SK-N-SH treated with all-trans-retinoic acid at 6 μM for 48 hours (cell line): ENCODE measurements around the gene GPR68.

Experiments
- ATAC-seq: fragments of 200-7000 bp; cut with Tn5 transposase; 3 replicates; pipeline ENCODE4 v1.9.1; 2020; ENCODE audit warnings: mild to moderate bottlenecking, moderate library complexity
- ARNTL ChIP-seq: fragments of 450-650 bp; formaldehyde crosslinking; IDR thresholded peaks from 2 replicates; pipeline ENCODE4 v1.5.0; 2020; ENCODE audit warnings: low read depth, mild to moderate bottlenecking, moderate library complexity, borderline replicate concordance
- BACH2 ChIP-seq: fragments of 250-450 bp; sonication (Bioruptor Pico); IDR thresholded peaks from 2 replicates; pipeline ENCODE4 v1.9.0; 2021; ENCODE audit warnings: mild to moderate bottlenecking, borderline replicate concordance
- CSDC2 ChIP-seq: fragments of 250-450 bp; sonication (Bioruptor Pico); IDR thresholded peaks from 2 replicates; pipeline ENCODE4 v1.5.0; 2020; ENCODE audit warnings: mild to moderate bottlenecking, moderate library complexity
- ESRRG ChIP-seq: fragments of 250-450 bp; sonication (Bioruptor Pico); IDR thresholded peaks from 2 replicates; pipeline ENCODE4 v1.6.1; 2021; ENCODE audit warnings: mild to moderate bottlenecking
- GLIS3 ChIP-seq: fragments of 250-450 bp; sonication (Bioruptor Pico); IDR thresholded peaks from 2 replicates; pipeline ENCODE4 v1.5.0; 2020; ENCODE audit warnings: mild to moderate bottlenecking, moderate library complexity
- ISL1 ChIP-seq: fragments of 250-450 bp; sonication (Bioruptor Pico); IDR thresholded peaks from 2 replicates; pipeline ENCODE4 v2.1.2; 2022; ENCODE audit warnings: mild to moderate bottlenecking, moderate library complexity
- OSR1 ChIP-seq: fragments of 250-450 bp; sonication (Bioruptor Pico); IDR thresholded peaks from 2 replicates; pipeline ENCODE4 v1.8.0; 2022; ENCODE audit warnings: moderate library complexity, mild to moderate bottlenecking, inconsistent platforms
- PPARA ChIP-seq: fragments of 250-450 bp; sonication (Bioruptor Pico); IDR thresholded peaks from 2 replicates; pipeline ENCODE4 v1.5.0; 2020; ENCODE audit warnings: mild to moderate bottlenecking, borderline replicate concordance
- RARB ChIP-seq: fragments of 250-450 bp; sonication (Bioruptor Pico); IDR thresholded peaks from 2 replicates; pipeline ENCODE4 v1.8.0; 2021; ENCODE audit warnings: mild to moderate bottlenecking, moderate library complexity
- SNAI2 ChIP-seq: fragments of 250-450 bp; sonication (Bioruptor Pico); IDR thresholded peaks from 2 replicates; pipeline ENCODE4 v1.5.0; 2020; ENCODE audit warnings: mild to moderate bottlenecking, moderate library complexity
- TCF4 ChIP-seq: fragments of 250-450 bp; sonication (Bioruptor Pico); IDR thresholded peaks from 2 replicates; pipeline ENCODE4 v1.8.0; 2021; ENCODE audit warnings: mild to moderate bottlenecking, moderate library complexity, borderline replicate concordance
- TOX ChIP-seq: fragments of 250-450 bp; sonication (Bioruptor Pico); IDR thresholded peaks from 2 replicates; pipeline ENCODE4 v1.8.0; 2021; ENCODE audit warnings: mild to moderate bottlenecking, moderate library complexity, borderline replicate concordance
- ZC3H10 ChIP-seq: fragments of 250-450 bp; sonication (Bioruptor Pico); IDR thresholded peaks from 2 replicates; pipeline ENCODE4 v1.5.1; 2021; ENCODE audit warnings: mild to moderate bottlenecking, moderate library complexity
- ZFP3 ChIP-seq: fragments of 250-450 bp; sonication (Bioruptor Pico); IDR thresholded peaks from 2 replicates; pipeline ENCODE4 v1.5.0; 2020; ENCODE audit warnings: mild to moderate bottlenecking, moderate library complexity
- ZFP30 ChIP-seq: fragments of 450-650 bp; formaldehyde crosslinking; IDR thresholded peaks from 2 replicates; pipeline ENCODE4 v1.5.0; 2022; ENCODE audit warnings: mild to moderate bottlenecking, moderate library complexity
- ZNF70 ChIP-seq: fragments of 450-650 bp; formaldehyde crosslinking; IDR thresholded peaks from 2 replicates; pipeline ENCODE4 v1.5.0; 2020; ENCODE audit warnings: mild to moderate bottlenecking, moderate library complexity
- TF ChIP-seq, protein P1 (sequence below): fragments of 250-450 bp; sonication (Bioruptor Pico); IDR thresholded peaks from 2 replicates; pipeline ENCODE4 v1.8.0; 2021; ENCODE audit warnings: low read depth, mild to moderate bottlenecking, moderate library complexity, borderline replicate concordance
- TF ChIP-seq, protein P2 (sequence below): fragments of 250-450 bp; sonication (Bioruptor Pico); IDR thresholded peaks from 2 replicates; pipeline ENCODE4 v1.5.1; 2020; ENCODE audit warnings: low read depth, mild to moderate bottlenecking, moderate library complexity
- TF ChIP-seq, protein P3 (sequence below): fragments of 250-450 bp; sonication (Bioruptor Pico); IDR thresholded peaks from 2 replicates; pipeline ENCODE4 v1.8.0; 2020; ENCODE audit warnings: mild to moderate bottlenecking, moderate library complexity, borderline replicate concordance
- TF ChIP-seq, protein P4 (sequence below): fragments of 250-450 bp; sonication (Bioruptor Pico); IDR thresholded peaks from 2 replicates; pipeline ENCODE4 v1.5.0; 2020; ENCODE audit warnings: mild to moderate bottlenecking, moderate library complexity
- TF ChIP-seq, protein P5 (sequence below): fragments of 250-450 bp; sonication (Bioruptor Pico); IDR thresholded peaks from 2 replicates; pipeline ENCODE4 v1.5.1; 2021; ENCODE audit warnings: mild to moderate bottlenecking, moderate library complexity

The GPR68 gene

DNA sequence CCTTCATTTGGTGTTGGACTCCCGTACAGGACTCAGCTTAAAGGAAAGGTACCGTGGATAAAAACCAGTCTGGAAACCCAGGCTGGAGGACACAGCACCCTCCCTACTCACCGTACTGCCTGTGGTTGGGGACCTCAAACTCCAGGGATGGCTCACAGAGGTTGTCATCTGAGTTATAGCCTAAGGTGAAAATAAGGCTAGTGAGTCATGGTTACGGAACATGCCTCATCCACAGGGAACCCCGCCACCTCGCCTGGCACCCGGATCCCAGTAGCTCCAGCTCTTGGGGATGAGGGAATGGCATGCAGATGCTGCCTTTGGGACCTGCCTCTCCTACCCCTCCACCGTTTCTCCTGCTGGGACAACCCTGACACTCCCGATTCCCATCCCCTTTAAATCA, 36.8 kb upstream of the GPR68 start (continued):
- TF ChIP-seq PPARA (CRISPR knock-in tag): no peak
- TF ChIP-seq, protein P1, sequence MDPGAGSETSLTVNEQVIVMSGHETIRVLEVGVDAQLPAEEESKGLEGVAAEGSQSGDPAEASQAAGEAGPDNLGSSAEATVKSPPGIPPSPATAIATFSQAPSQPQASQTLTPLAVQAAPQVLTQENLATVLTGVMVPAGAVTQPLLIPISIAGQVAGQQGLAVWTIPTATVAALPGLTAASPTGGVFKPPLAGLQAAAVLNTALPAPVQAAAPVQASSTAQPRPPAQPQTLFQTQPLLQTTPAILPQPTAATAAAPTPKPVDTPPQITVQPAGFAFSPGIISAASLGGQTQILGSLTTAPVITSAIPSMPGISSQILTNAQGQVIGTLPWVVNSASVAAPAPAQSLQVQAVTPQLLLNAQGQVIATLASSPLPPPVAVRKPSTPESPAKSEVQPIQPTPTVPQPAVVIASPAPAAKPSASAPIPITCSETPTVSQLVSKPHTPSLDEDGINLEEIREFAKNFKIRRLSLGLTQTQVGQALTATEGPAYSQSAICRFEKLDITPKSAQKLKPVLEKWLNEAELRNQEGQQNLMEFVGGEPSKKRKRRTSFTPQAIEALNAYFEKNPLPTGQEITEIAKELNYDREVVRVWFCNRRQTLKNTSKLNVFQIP (CRISPR knock-in tag): no peak
- no peak for TF ChIP-seq TCF4
- no peak for TF ChIP-seq ISL1 (CRISPR knock-in tag)
- no peak for TF ChIP-seq ZFP3 (CRISPR knock-in tag)
- TF ChIP-seq, protein P2, sequence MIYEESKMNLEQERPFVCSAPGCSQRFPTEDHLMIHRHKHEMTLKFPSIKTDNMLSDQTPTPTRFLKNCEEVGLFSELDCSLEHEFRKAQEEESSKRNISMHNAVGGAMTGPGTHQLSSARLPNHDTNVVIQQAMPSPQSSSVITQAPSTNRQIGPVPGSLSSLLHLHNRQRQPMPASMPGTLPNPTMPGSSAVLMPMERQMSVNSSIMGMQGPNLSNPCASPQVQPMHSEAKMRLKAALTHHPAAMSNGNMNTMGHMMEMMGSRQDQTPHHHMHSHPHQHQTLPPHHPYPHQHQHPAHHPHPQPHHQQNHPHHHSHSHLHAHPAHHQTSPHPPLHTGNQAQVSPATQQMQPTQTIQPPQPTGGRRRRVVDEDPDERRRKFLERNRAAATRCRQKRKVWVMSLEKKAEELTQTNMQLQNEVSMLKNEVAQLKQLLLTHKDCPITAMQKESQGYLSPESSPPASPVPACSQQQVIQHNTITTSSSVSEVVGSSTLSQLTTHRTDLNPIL (CRISPR knock-in tag): no peak
- no peak for TF ChIP-seq TOX (CRISPR knock-in tag)
- TF ChIP-seq, all 23 proteins: peak for 0

DNA sequence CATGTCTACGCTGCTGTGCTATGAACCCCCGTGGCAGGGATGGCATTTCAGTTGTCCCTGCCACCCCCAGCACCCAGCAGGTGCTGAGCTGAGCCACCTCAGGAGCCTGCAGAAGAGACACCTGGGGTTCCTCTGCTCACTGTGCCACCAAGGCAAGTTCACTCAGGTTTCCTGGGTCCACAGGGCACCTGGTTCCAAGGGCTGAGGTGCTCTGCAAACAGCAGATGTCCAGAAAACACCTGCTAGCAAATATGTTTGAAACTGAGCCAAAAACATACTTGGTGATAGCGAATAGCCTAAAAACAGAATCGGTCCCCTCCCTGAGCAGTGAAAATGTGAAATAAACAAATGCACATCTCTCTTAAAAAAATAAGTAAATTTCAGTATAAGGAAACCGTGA, 35.6 kb upstream of the GPR68 start:
- no peak for ATAC-seq
- TF ChIP-seq ISL1 (CRISPR knock-in tag) (no peak), OSR1 (CRISPR knock-in tag) (no peak), RARB (CRISPR knock-in tag) (no peak), ZNF70 (CRISPR knock-in tag) (no peak), ESRRG (CRISPR knock-in tag) (no peak), CSDC2 (CRISPR knock-in tag) (no peak), SNAI2 (no peak), ZFP3 (CRISPR knock-in tag) (no peak), GLIS3 (no peak), ZFP30 (CRISPR knock-in tag) (no peak), TOX (CRISPR knock-in tag) (no peak), ZC3H10 (CRISPR knock-in tag) (no peak), ARNTL (CRISPR knock-in tag) (no peak), BACH2 (CRISPR knock-in tag) (no peak), TCF4 (no peak)
- TF ChIP-seq, protein P3, sequence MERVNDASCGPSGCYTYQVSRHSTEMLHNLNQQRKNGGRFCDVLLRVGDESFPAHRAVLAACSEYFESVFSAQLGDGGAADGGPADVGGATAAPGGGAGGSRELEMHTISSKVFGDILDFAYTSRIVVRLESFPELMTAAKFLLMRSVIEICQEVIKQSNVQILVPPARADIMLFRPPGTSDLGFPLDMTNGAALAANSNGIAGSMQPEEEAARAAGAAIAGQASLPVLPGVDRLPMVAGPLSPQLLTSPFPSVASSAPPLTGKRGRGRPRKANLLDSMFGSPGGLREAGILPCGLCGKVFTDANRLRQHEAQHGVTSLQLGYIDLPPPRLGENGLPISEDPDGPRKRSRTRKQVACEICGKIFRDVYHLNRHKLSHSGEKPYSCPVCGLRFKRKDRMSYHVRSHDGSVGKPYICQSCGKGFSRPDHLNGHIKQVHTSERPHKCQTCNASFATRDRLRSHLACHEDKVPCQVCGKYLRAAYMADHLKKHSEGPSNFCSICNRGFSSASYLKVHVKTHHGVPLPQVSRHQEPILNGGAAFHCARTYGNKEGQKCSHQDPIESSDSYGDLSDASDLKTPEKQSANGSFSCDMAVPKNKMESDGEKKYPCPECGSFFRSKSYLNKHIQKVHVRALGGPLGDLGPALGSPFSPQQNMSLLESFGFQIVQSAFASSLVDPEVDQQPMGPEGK: no peak
- TF ChIP-seq, protein P4, sequence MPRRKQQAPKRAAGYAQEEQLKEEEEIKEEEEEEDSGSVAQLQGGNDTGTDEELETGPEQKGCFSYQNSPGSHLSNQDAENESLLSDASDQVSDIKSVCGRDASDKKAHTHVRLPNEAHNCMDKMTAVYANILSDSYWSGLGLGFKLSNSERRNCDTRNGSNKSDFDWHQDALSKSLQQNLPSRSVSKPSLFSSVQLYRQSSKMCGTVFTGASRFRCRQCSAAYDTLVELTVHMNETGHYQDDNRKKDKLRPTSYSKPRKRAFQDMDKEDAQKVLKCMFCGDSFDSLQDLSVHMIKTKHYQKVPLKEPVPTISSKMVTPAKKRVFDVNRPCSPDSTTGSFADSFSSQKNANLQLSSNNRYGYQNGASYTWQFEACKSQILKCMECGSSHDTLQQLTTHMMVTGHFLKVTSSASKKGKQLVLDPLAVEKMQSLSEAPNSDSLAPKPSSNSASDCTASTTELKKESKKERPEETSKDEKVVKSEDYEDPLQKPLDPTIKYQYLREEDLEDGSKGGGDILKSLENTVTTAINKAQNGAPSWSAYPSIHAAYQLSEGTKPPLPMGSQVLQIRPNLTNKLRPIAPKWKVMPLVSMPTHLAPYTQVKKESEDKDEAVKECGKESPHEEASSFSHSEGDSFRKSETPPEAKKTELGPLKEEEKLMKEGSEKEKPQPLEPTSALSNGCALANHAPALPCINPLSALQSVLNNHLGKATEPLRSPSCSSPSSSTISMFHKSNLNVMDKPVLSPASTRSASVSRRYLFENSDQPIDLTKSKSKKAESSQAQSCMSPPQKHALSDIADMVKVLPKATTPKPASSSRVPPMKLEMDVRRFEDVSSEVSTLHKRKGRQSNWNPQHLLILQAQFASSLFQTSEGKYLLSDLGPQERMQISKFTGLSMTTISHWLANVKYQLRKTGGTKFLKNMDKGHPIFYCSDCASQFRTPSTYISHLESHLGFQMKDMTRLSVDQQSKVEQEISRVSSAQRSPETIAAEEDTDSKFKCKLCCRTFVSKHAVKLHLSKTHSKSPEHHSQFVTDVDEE (CRISPR knock-in tag): no peak
- TF ChIP-seq, protein P2 (CRISPR knock-in tag): no peak
- TF ChIP-seq, protein P5, sequence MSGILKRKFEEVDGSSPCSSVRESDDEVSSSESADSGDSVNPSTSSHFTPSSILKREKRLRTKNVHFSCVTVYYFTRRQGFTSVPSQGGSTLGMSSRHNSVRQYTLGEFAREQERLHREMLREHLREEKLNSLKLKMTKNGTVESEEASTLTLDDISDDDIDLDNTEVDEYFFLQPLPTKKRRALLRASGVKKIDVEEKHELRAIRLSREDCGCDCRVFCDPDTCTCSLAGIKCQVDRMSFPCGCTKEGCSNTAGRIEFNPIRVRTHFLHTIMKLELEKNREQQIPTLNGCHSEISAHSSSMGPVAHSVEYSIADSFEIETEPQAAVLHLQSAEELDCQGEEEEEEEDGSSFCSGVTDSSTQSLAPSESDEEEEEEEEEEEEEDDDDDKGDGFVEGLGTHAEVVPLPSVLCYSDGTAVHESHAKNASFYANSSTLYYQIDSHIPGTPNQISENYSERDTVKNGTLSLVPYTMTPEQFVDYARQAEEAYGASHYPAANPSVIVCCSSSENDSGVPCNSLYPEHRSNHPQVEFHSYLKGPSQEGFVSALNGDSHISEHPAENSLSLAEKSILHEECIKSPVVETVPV (CRISPR knock-in tag): no peak
- TF ChIP-seq, protein P1 (CRISPR knock-in tag): no peak
